WERI-Rb-1 (cell line): ENCODE measurements around the gene PGAM5.

Source experiments
- DNase-seq: peaks from one replicate; pipeline ENCODE4 v3.0.0-alpha.2; 2020
- H3K27ac ChIP-seq: fragments of 250-450 bp; sonication (Bioruptor Pico); 2 replicates; pipeline ENCODE4 v1.5.1; 2020; ENCODE audit warnings: mild to moderate bottlenecking, moderate library complexity
- H3K27me3 ChIP-seq: fragments of 250-450 bp; sonication (Bioruptor Pico); 2 replicates; pipeline ENCODE4 v1.5.1; 2021; ENCODE audit warnings: mild to moderate bottlenecking, low read depth, moderate library complexity; ENCODE audit not compliant: insufficient read depth, severe bottlenecking
- H3K36me3 ChIP-seq: fragments of 250-450 bp; sonication (Bioruptor Pico); 2 replicates; pipeline ENCODE4 v1.5.1; 2020; ENCODE audit warnings: mild to moderate bottlenecking, moderate library complexity
- H3K4me3 ChIP-seq: 2 replicates; pipeline ENCODE4 v1.5.1; 2011; ENCODE audit warnings: low read depth, mild to moderate bottlenecking, control low read depth, low read length
- H3K9me3 ChIP-seq: fragments of 250-450 bp; sonication (Bioruptor Pico); 2 replicates; pipeline ENCODE4 v1.5.1; 2021; ENCODE audit warnings: mild to moderate bottlenecking, moderate library complexity; ENCODE audit not compliant: severe bottlenecking
- CTCF ChIP-seq: IDR thresholded peaks from 2 replicates; pipeline ENCODE4 v1.5.1; 2011; ENCODE audit warnings: low read depth, mild to moderate bottlenecking, control low read depth, inconsistent platforms, low read length

Gene PGAM5

GRCh38 chr12:132720606-132721345 lies 10.1 kb downstream of the PGAM5 start:
- Histone ChIP-seq H3K36me3 (peaks cover 90% of the 10 kb centered on the region), H3K9me3 (no peaks in the 10 kb centered on the region), H3K27ac (no peak overlapping the region), H3K4me3 (no peak overlapping the region), H3K27me3 (no peaks in the 10 kb centered on the region)
- DNase-seq, result no peak
- no peak for TF ChIP-seq CTCF

GRCh38 chr12:132723015-132723763 lies 12.5 kb downstream of the PGAM5 start:
- DNase-seq, result no peak
- Histone ChIP-seq H3K27ac (no peak overlapping the region), H3K27me3 (no peaks in the 10 kb centered on the region), H3K9me3 (no peaks in the 10 kb centered on the region), H3K36me3 (peaks cover 89% of the 10 kb centered on the region), H3K4me3 (no peak overlapping the region)
- TF ChIP-seq CTCF, result no peak

GRCh38 chr12:132723764-132724140 lies 13.1 kb downstream of the PGAM5 start:
- H3K36me3 ChIP-seq, result peaks cover 93% of the 10 kb centered on the region

GRCh38 chr12:132724506-132725241 lies 14.0 kb downstream of the PGAM5 start:
- DNase-seq, result peak; percentile 21
- peaks cover 88% of the 10 kb centered on the region for H3K36me3 ChIP-seq
- H3K27ac ChIP-seq, result peak overlapping the region; percentile 12; the same call in 1 of the 2 replicates
- no peak overlapping the region for H3K4me3 ChIP-seq
- TF ChIP-seq CTCF, result no peak
- no peaks in the 10 kb centered on the region for H3K9me3 ChIP-seq
- H3K27me3 ChIP-seq, result no peaks in the 10 kb centered on the region

More at GRCh38 chr12:132723764-132724140, 13.1 kb downstream of the PGAM5 start:
- H3K27me3 ChIP-seq, result no peaks in the 10 kb centered on the region
- no peak for DNase-seq
- no peak overlapping the region for H3K27ac ChIP-seq
- no peak overlapping the region for H3K4me3 ChIP-seq
- no peaks in the 10 kb centered on the region for H3K9me3 ChIP-seq
- no peak for TF ChIP-seq CTCF

GRCh38 chr12:132726386-132726785 lies 15.7 kb downstream of the PGAM5 start:
- H3K27me3 ChIP-seq, result no peaks in the 10 kb centered on the region
- peaks cover 90% of the 10 kb centered on the region for H3K36me3 ChIP-seq
- no peak overlapping the region for H3K4me3 ChIP-seq
- no peak overlapping the region for H3K27ac ChIP-seq
- no peaks in the 10 kb centered on the region for H3K9me3 ChIP-seq
- no peak for DNase-seq
- no peak for TF ChIP-seq CTCF
